GM12873 (cell line): Measurements from ENCODE around the gene TEP1.

Experiments used
- TF ChIP-seq, protein P1 (sequence below): IDR thresholded peaks from 2 replicates; pipeline ENCODE4 v1.5.1; 2012; ENCODE audit warnings: low read depth, mild to moderate bottlenecking, moderate library complexity, low read length, control low read depth; ENCODE audit not compliant: insufficient read depth; ENCODE audit errors: missing control alignments

TEP1 gene

DNA sequence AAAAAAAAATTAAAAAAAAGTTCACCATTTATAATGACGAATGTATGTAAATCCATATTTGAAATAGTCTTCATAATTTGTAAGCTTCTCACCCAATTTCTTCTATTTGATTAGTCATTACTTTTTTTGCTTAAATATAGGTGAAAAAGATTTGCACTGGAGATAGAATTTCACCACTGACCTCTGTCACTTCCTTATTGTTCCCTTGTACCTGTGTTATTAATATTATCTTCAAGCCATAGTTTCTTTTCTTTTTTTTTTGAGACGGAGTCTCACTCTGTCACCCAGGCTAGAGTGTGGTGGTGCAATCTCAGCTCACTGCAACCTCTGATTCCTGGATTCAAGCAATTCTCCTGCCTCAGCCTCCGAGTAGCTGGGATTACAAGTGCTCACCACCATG, 15.8 kb downstream of the TEP1 start:
- TF ChIP-seq, protein P1, sequence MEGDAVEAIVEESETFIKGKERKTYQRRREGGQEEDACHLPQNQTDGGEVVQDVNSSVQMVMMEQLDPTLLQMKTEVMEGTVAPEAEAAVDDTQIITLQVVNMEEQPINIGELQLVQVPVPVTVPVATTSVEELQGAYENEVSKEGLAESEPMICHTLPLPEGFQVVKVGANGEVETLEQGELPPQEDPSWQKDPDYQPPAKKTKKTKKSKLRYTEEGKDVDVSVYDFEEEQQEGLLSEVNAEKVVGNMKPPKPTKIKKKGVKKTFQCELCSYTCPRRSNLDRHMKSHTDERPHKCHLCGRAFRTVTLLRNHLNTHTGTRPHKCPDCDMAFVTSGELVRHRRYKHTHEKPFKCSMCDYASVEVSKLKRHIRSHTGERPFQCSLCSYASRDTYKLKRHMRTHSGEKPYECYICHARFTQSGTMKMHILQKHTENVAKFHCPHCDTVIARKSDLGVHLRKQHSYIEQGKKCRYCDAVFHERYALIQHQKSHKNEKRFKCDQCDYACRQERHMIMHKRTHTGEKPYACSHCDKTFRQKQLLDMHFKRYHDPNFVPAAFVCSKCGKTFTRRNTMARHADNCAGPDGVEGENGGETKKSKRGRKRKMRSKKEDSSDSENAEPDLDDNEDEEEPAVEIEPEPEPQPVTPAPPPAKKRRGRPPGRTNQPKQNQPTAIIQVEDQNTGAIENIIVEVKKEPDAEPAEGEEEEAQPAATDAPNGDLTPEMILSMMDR: no peak

GRCh38 chr14:20391505-20391904, 21.8 kb downstream of the TEP1 start:
- TF ChIP-seq, protein P1: no peak

GRCh38 chr14:20388159-20388558, 25.1 kb downstream of the TEP1 start:
- TF ChIP-seq, protein P1: no peak

- TF ChIP-seq, protein P1: no peak
Observed at GRCh38 chr14:20387576-20387975, 25.7 kb downstream of the TEP1 start.

- TF ChIP-seq, protein P1: no peak
Observed at GRCh38 chr14:20386276-20386855, 26.9 kb downstream of the TEP1 start.

GRCh38 chr14:20384886-20385285, 28.4 kb downstream of the TEP1 start:
- TF ChIP-seq, protein P1: no peak

GRCh38 chr14:20384321-20384720, 29.0 kb downstream of the TEP1 start:
- TF ChIP-seq, protein P1: no peak

DNA sequence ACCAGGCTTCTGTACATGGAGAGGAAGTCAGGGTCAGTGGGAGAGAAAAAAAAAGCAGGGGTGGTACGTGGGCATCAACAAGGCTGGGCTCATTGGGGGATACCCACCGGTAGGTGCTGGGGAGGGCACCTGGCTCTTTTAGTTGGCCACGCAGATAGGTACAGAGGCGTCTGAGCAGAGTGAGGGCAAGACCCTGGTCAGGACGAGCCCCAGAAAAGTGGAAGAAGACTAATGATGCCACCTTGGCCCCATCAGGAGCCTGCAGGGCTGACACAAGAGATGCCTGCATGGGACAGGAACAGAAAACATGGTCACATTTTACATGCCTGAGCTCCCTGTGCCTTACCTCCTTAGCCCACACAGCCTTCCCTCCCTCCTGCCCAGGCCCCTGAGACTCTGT, 29.7 kb downstream of the TEP1 start:
- TF ChIP-seq, protein P1: no peak
